ENCODE data around the gene FYCO1.

Gene FYCO1

DNA sequence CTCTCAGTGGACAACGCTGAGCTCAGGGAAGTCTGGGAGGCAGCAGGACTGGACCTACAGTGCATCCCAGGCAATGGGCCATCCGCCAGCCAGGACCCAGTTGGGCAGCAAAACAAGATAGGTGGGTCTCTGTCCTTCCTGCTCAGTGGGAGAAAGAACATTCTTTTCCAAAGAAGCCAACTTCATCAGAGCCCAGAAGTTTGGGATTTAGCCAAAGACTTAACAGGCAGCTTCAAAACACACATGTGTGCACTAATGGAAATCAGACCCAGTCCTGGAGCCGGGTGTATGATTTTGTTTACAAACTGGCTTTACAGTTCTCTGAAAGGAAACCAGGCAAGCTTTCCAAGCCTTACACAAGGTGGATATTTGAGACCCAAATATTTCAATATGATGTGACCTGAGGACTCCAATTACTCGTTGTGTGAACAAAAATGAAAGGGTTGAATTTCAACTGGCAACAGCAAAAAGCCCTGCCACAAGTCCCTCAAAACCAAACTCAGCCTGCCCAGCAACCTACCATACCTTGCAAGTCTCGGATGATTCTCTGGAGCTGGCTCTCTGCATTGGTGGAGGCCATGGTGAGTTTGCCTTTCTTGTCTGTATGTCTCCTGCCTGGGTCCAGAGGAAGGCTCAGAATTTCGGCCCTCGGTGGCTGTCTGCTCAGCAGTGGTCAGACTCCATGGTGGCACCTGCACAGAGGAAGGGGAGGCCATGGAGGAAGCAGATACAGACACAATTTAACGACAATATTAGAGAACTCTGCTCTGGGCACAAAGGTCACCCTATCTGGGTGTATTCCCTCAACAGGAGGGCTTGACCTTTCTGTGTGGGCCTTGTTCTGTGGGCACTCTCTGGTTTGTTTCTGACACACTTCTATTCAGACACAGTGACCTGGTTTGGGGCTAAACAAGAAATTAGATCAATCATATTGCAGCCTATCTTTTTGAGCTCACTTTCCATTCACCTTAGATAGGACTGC is 11.0 kb downstream of the FYCO1 start:
- DNase-seq (ENCODE audit: low spot score), result no peak

DNA sequence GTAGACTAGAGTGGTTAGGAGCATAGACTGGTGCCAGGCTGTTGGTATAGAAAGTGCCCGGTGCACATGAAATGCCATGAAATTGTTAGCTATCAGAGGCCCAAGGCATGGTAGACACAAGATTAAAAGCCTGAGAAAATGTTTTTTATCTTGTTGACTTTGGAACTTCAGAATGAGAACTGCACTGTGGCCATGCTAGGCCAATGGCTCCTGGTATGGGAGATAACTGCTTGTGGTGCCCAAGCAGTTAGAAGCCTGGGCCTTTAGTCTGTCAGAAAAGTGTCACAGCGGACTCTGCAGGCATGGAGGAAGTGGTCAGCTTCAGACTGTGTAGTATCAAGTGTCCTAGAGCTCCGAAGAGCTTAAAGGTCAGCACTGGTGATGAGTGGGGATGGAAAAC is 11.9 kb downstream of the FYCO1 start:
- no peak for DNase-seq (ENCODE audit: low spot score)

DNA sequence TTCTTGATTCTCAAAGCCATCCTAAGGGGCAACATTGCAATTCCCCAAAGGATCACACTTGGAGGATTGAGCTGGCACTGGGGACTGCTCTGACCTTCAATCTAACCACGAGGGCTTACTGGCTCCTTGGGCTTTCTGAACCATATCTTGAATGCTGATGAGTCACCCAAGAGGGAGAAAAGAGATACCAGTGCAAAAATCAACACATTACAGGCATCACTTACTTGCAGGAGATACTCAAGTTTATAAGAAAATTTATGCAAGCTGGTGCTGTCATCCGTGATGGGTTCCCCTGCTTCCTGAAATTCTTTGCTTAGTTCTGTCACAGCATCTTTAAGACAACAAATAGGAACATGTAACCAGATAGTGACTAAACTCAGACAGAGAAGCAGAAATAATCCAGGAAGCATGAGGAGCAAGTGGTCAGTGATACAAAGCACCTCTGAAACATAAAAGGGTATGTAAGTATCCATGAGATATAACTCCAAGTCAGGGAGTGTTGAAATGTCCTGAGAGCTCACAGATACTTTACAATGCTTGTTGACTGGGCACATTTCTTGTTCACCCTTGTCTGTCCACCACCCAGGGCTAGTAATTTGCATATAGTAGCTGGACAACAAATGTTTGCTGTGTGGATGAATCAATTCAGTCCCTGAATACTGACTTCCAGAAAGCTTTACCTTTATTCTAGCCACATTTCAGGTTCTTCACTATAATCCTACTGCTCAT is 14.1 kb downstream of the FYCO1 start:
- DNase-seq (ENCODE audit: low spot score), result no peak

GRCh38 chr3:45980819-45981218 is 14.8 kb downstream of the FYCO1 start:
- DNase-seq (ENCODE audit: low spot score), result no peak

DNA sequence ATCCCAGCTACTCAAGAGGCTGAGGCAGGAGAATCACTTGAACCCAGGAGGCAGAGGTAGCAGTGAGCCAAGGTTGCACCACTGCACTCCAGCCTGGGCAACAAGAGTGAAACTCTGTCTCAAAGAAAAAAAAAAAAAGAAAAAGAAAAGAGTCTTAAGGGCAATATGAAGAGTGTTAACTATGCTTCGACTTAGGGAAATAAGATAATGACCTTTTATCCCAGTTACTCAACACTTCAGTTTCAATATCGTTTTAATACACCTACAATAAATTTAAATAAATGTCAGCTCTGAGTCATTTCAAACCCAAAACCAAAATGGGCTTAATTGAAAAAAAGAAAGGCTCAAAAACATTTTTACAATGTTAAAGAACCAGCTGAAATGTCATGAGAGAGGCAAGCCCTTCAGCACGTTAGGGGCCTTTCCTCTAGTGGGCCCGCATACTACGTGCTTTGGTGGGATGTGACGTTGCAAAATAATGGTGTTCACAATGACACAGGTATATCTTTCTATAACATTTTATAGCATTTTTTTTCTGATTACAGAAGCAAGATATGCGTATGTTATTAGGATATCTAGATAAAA is 15.3 kb downstream of the FYCO1 start:
- DNase-seq (ENCODE audit: low spot score), result no peak

GRCh38 chr3:45979378-45979777 is 16.2 kb downstream of the FYCO1 start:
- DNase-seq (ENCODE audit: low spot score), result no peak

DNA sequence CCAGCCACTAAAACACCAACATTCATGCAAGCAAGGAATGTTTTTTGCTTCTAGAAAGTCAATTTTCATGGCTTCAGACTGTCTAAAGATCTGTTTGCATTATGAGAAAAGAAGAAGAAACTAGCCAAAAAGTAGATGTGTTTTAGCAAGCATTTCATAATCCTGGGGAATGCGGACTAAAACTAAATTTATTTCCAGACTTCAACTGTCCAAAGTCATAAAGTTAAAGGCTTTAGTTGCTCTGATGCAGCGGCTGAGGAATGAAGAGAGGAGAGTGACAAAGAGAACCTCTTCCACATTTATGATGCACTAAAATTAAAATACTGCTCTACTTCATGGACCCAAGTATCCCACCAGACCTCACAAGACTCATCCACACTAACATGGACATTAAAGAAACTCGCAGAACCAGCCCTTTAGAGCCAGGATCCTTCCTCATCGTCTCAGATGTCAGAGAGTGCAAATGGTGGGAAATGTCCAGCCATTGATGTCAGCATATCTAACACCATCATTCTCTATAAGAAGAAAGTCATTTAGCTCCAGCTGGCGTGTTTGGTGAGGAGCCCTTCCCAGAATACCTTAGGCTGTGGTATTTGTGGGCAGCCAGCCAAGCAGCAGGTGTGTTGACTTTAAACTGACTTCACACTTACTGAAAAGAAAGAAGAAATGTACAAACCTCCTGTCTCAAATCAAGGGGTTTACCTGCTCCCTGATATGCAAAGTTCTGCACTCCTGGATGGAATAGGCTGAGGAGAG is 17.4 kb downstream of the FYCO1 start:
- DNase-seq (ENCODE audit: low spot score), result peak; percentile 79

GRCh38 chr3:45976191-45977091 is 19.2 kb downstream of the FYCO1 start:
- DNase-seq (ENCODE audit: low spot score), result no peak

- no peak for DNase-seq (ENCODE audit: low spot score)
Measured at GRCh38 chr3:45975686-45976085, 19.9 kb downstream of the FYCO1 start.

DNA sequence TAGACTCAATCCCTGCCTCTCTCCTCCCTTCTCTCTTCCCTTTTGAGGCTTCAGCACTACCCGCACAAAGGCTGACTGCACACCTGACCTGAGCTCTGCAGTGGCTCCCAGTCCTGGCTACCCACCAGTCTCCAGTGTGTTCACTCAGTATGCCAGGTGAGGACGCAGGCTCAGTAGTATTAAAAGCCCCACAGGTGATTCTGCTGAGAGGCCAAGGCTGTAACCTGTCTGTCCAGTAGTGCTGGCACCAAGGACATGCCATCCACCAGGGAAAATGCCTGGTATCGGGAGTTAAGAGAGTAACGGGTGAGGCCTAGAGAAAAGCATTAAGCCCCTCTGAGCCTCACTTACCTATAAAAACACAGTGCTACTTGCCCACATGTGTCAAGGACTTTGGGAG is 20.9 kb downstream of the FYCO1 start:
- no peak for DNase-seq (ENCODE audit: low spot score)

DNA sequence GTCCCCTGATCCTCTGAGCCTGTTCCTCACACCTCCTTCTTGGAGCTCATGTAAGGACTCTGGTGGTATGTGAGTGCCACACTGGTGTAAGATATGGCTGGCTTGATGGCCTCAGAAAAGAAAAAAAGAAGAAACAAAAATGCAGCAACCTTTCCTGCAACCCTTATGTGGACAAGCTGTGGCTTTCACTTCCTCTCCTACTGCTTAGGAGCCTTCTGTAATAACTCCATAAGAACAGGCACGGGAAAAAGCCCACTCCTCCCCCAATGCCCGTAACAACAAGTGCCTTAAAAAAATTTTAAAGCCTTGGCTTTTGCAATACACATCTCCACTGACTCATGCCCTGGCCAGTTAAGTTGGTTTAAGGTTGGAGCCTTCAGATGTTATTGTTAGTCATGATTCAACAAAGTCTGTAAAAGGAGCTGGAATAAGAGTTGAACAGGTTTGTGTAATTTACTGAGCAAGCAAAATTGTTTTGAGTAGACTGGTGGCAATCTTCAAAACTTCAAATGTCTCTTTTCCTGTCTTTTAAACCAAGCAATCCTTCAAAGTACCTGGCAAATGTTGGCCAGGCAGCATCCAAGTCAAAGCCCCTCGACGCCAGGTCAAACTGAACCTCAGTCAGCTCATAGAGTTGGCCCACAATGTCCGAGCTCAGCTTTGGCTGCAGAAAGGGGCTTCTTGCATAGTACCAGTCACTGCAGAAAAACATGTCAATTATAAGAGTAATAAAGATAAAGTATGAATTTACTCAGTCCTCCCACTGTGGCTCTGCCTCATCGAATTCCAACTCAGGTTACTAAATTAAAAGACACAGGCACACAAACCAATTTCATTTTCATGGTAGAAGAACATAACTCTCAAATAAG is 22.9 kb downstream of the FYCO1 start:
- DNase-seq (ENCODE audit: low spot score), result no peak

DNA sequence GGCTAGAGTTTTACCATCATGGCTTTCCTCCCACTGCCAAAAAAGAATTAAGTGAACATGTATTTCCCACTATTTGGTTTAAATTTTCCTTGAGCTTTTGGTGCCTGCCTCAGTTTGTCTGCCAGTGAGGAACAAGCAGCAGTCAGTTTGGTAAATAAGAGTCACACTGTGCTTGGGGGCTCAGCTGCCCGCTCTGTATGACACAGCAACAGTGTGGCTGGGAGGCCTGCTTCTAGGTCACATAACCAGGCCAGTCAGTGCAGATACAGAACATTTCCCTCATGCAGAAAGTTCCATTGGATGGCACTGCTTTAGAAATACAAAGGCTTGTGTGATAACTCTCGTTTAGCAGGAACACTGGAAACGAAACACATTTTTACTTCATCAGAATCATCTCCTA is 25.7 kb downstream of the FYCO1 start:
- DNase-seq (ENCODE audit: low spot score), result no peak

GRCh38 chr3:45969116-45969515 is 26.5 kb downstream of the FYCO1 start:
- no peak for DNase-seq (ENCODE audit: low spot score)

- no peak for DNase-seq (ENCODE audit: low spot score)
Measured at GRCh38 chr3:45968706-45969105, 26.9 kb downstream of the FYCO1 start.

- DNase-seq (ENCODE audit: low spot score), result no peak
Measured at GRCh38 chr3:45968149-45968548, 27.5 kb downstream of the FYCO1 start.

DNA sequence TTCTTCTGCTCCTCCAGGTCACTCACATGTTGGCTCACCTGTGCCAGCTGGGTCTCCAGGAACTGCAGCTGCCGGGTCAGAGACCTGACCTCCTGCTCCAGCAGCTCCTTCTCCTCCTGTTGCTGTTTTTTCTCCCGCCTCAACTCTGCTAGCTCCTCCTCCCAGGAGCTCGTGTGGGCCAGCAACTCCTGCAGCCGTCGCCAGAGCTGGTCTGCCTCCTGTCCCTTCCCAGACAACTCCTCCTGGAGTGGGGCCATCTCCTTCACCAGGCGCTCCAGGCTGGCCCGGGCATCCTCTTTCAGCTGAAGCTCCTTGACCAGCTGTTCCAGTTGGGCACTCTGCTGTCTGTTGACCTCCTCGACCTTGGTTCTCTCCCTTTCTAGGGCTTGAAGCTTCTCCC is 27.9 kb downstream of the FYCO1 start:
- no peak for DNase-seq (ENCODE audit: low spot score)

GRCh38 chr3:45966950-45967640 is 28.5 kb downstream of the FYCO1 start:
- DNase-seq (ENCODE audit: low spot score), result no peak

DNA sequence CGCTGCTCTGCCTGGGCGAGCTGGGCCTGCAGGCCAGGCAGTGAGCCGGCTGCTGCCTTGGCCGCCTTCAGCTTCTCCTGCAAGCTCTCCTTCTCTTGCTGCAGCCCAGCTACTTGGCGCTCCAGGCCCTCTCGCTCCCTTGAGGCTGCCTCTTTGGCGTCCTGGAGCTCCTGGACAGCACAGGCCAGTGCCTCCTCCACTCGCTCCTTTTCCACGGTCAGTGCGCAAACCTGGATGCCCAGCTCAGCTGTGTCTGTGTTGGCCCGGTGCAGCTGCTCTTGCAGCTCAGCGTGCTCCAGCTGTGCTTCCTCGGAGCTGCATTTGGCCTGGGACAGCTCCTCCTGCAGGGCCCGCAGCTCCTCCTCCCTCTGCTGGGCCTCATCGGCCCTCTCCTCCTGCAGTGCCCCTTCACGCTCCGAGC is 29.2 kb downstream of the FYCO1 start:
- DNase-seq (ENCODE audit: low spot score), result no peak

DNA sequence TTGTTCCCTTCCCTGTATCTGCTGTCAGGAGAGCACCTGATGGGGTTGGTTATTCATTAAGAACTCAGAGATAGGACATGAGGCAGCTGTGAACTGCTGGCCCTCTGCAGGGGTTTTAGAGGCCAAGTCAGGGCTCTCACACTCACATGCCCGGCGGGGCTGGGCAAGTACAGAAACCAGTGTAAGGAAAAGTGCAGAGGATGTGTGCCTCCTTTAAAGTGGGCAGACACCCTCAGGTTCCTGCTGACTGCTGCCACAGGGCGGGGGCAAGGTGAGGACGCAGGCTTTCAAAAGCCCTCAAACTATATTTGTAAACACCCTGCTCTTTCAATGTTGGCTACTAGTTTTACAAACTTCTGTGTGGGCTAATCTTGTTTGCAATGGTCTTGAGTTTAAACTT is 30.0 kb downstream of the FYCO1 start:
- DNase-seq (ENCODE audit: low spot score), result no peak
